ENCODE results near the gene TRAPPC3.

The TRAPPC3 gene

GRCh38 chr1:36099681-36100341 lies 49.5 kb downstream of the TRAPPC3 start:
- no peaks in the 10 kb centered on the region for H3K9me3 ChIP-seq (ENCODE audit: control insufficient read depth, insufficient read depth, low read length)
- WGBS (ENCODE audit: insufficient coverage, insufficient read length), result no CpG with 5 or more reads among the region's 18 CpGs
- DNase-seq (ENCODE audit: low read depth, low spot score), result peak; percentile 84
- no peak overlapping the region for H3K27ac ChIP-seq (ENCODE audit: low read length)
- H3K4me1 ChIP-seq (ENCODE audit: control insufficient read depth, insufficient read depth, low read length), result peaks cover 3% of the 10 kb centered on the region; the same call in 1 of the 2 replicates
- H3K27me3 ChIP-seq (ENCODE audit: control insufficient read depth, insufficient read depth, low read length), result no peaks in the 10 kb centered on the region
- no peak overlapping the region for H3K4me3 ChIP-seq (ENCODE audit: low read length)
- H3K36me3 ChIP-seq (ENCODE audit: control insufficient read depth, insufficient read depth, low read length), result 0 out of 2 replicates have a peak, but pooled peaks cover 4% of the 10 kb centered on the region

GRCh38 chr1:36098650-36099365 lies 50.5 kb downstream of the TRAPPC3 start:
- WGBS (ENCODE audit: insufficient coverage, insufficient read length), result no CpG with 5 or more reads among the region's 13 CpGs

GRCh38 chr1:36097693-36098585 lies 51.3 kb downstream of the TRAPPC3 start:
- Histone ChIP-seq H3K36me3 (ENCODE audit: control insufficient read depth, insufficient read depth, low read length) (peaks cover 20% of the 10 kb centered on the region), H3K27ac (ENCODE audit: low read length) (no peak overlapping the region), H3K9me3 (ENCODE audit: control insufficient read depth, insufficient read depth, low read length) (no peaks in the 10 kb centered on the region), H3K4me3 (ENCODE audit: low read length) (no peak overlapping the region), H3K27me3 (ENCODE audit: control insufficient read depth, insufficient read depth, low read length) (no peaks in the 10 kb centered on the region), H3K4me1 (ENCODE audit: control insufficient read depth, insufficient read depth, low read length) (peaks cover 3% of the 10 kb centered on the region; the same call in 1 of the 2 replicates)
- no peak for DNase-seq (ENCODE audit: low read depth, low spot score)
- no CpG with 5 or more reads among the region's 33 CpGs for WGBS (ENCODE audit: insufficient coverage, insufficient read length)

More at GRCh38 chr1:36098650-36099365, 50.5 kb downstream of the TRAPPC3 start:
- H3K4me1 ChIP-seq (ENCODE audit: control insufficient read depth, insufficient read depth, low read length), result peaks cover 3% of the 10 kb centered on the region; the same call in 1 of the 2 replicates
- 0 out of 2 replicates have a peak, but pooled peaks cover 11% of the 10 kb centered on the region for H3K36me3 ChIP-seq (ENCODE audit: control insufficient read depth, insufficient read depth, low read length)
- H3K27me3 ChIP-seq (ENCODE audit: control insufficient read depth, insufficient read depth, low read length), result no peaks in the 10 kb centered on the region
- H3K27ac ChIP-seq (ENCODE audit: low read length), result no peak overlapping the region
- H3K4me3 ChIP-seq (ENCODE audit: low read length), result no peak overlapping the region
- no peak for DNase-seq (ENCODE audit: low read depth, low spot score)
- no peaks in the 10 kb centered on the region for H3K9me3 ChIP-seq (ENCODE audit: control insufficient read depth, insufficient read depth, low read length)

GRCh38 chr1:36096500-36097432 lies 52.5 kb downstream of the TRAPPC3 start:
- Histone ChIP-seq H3K27me3 (ENCODE audit: control insufficient read depth, insufficient read depth, low read length) (no peaks in the 10 kb centered on the region), H3K36me3 (ENCODE audit: control insufficient read depth, insufficient read depth, low read length) (peaks cover 32% of the 10 kb centered on the region), H3K4me1 (ENCODE audit: control insufficient read depth, insufficient read depth, low read length) (peaks cover 3% of the 10 kb centered on the region; the same call in 1 of the 2 replicates), H3K27ac (ENCODE audit: low read length) (no peak overlapping the region), H3K4me3 (ENCODE audit: low read length) (no peak overlapping the region), H3K9me3 (ENCODE audit: control insufficient read depth, insufficient read depth, low read length) (no peaks in the 10 kb centered on the region)
- no peak for DNase-seq (ENCODE audit: low read depth, low spot score)
- WGBS (ENCODE audit: insufficient coverage, insufficient read length), result no CpG with 5 or more reads among the region's 16 CpGs

GRCh38 chr1:36095760-36096405 lies 53.4 kb downstream of the TRAPPC3 start:
- Histone ChIP-seq H3K36me3 (ENCODE audit: control insufficient read depth, insufficient read depth, low read length) (peaks cover 37% of the 10 kb centered on the region), H3K4me3 (ENCODE audit: low read length) (no peak overlapping the region), H3K9me3 (ENCODE audit: control insufficient read depth, insufficient read depth, low read length) (no peaks in the 10 kb centered on the region), H3K4me1 (ENCODE audit: control insufficient read depth, insufficient read depth, low read length) (peaks cover 3% of the 10 kb centered on the region; the same call in 1 of the 2 replicates), H3K27ac (ENCODE audit: low read length) (no peak overlapping the region), H3K27me3 (ENCODE audit: control insufficient read depth, insufficient read depth, low read length) (no peaks in the 10 kb centered on the region)
- DNase-seq (ENCODE audit: low read depth, low spot score), result no peak
- no CpG with 5 or more reads among the region's 15 CpGs for WGBS (ENCODE audit: insufficient coverage, insufficient read length)

- peaks cover 4% of the 10 kb centered on the region; the same call in 1 of the 2 replicates for H3K4me1 ChIP-seq (ENCODE audit: control insufficient read depth, insufficient read depth, low read length)
- no peak overlapping the region for H3K4me3 ChIP-seq (ENCODE audit: low read length)
- no peak for DNase-seq (ENCODE audit: low read depth, low spot score)
- H3K9me3 ChIP-seq (ENCODE audit: control insufficient read depth, insufficient read depth, low read length), result no peaks in the 10 kb centered on the region
- peaks cover 37% of the 10 kb centered on the region for H3K36me3 ChIP-seq (ENCODE audit: control insufficient read depth, insufficient read depth, low read length)
- no CpG with 5 or more reads among the region's 8 CpGs for WGBS (ENCODE audit: insufficient coverage, insufficient read length)
- no peaks in the 10 kb centered on the region for H3K27me3 ChIP-seq (ENCODE audit: control insufficient read depth, insufficient read depth, low read length)
- no peak overlapping the region for H3K27ac ChIP-seq (ENCODE audit: low read length)
These were observed 54.6 kb downstream of the TRAPPC3 start for GRCh38 chr1:36094621-36095061.

- Histone ChIP-seq H3K27ac (ENCODE audit: low read length) (no peak overlapping the region), H3K36me3 (ENCODE audit: control insufficient read depth, insufficient read depth, low read length) (peaks cover 37% of the 10 kb centered on the region), H3K9me3 (ENCODE audit: control insufficient read depth, insufficient read depth, low read length) (no peaks in the 10 kb centered on the region), H3K27me3 (ENCODE audit: control insufficient read depth, insufficient read depth, low read length) (no peaks in the 10 kb centered on the region), H3K4me1 (ENCODE audit: control insufficient read depth, insufficient read depth, low read length) (peaks cover 5% of the 10 kb centered on the region; the same call in 1 of the 2 replicates), H3K4me3 (ENCODE audit: low read length) (no peak overlapping the region)
- no peak for DNase-seq (ENCODE audit: low read depth, low spot score)
- WGBS (ENCODE audit: insufficient coverage, insufficient read length), result no CpG with 5 or more reads among the region's 3 CpGs
These were observed 55.4 kb downstream of the TRAPPC3 start for GRCh38 chr1:36093929-36094328.

GRCh38 chr1:36093226-36093625 lies 56.1 kb downstream of the TRAPPC3 start:
- WGBS (ENCODE audit: insufficient coverage, insufficient read length), result no CpG with 5 or more reads among the region's 7 CpGs
- H3K4me1 ChIP-seq (ENCODE audit: control insufficient read depth, insufficient read depth, low read length), result peaks cover 7% of the 10 kb centered on the region; the same call in 1 of the 2 replicates

GRCh38 chr1:36092798-36093185 lies 56.5 kb downstream of the TRAPPC3 start:
- H3K27me3 ChIP-seq (ENCODE audit: control insufficient read depth, insufficient read depth, low read length), result no peaks in the 10 kb centered on the region
- WGBS (ENCODE audit: insufficient coverage, insufficient read length), result no CpG with 5 or more reads among the region's 9 CpGs
- H3K27ac ChIP-seq (ENCODE audit: low read length), result no peak overlapping the region
- H3K4me1 ChIP-seq (ENCODE audit: control insufficient read depth, insufficient read depth, low read length), result peaks cover 10% of the 10 kb centered on the region; the same call in 1 of the 2 replicates
- DNase-seq (ENCODE audit: low read depth, low spot score), result no peak
- H3K9me3 ChIP-seq (ENCODE audit: control insufficient read depth, insufficient read depth, low read length), result no peaks in the 10 kb centered on the region
- peaks cover 37% of the 10 kb centered on the region for H3K36me3 ChIP-seq (ENCODE audit: control insufficient read depth, insufficient read depth, low read length)
- H3K4me3 ChIP-seq (ENCODE audit: low read length), result no peak overlapping the region

More at GRCh38 chr1:36093226-36093625, 56.1 kb downstream of the TRAPPC3 start:
- no peaks in the 10 kb centered on the region for H3K9me3 ChIP-seq (ENCODE audit: control insufficient read depth, insufficient read depth, low read length)
- no peaks in the 10 kb centered on the region for H3K27me3 ChIP-seq (ENCODE audit: control insufficient read depth, insufficient read depth, low read length)
- DNase-seq (ENCODE audit: low read depth, low spot score), result no peak
- peaks cover 37% of the 10 kb centered on the region for H3K36me3 ChIP-seq (ENCODE audit: control insufficient read depth, insufficient read depth, low read length)
- H3K27ac ChIP-seq (ENCODE audit: low read length), result no peak overlapping the region
- no peak overlapping the region for H3K4me3 ChIP-seq (ENCODE audit: low read length)

Measured in iPS DF 6.9 (cell line).